Dendritic cell treated with granulocyte-macrophage colony-stimulating factor and Interleukin-4, amounts not matched to agents 40 ng/mL and 50 ng/mL, for 4 days (primary cell): ENCODE measurements around the gene SNRNP25.

Experiments
- H3K27ac Mint-ChIP-seq: one replicate; pipeline ENCODE4 v1.8.0; 2022; ENCODE audit warnings: mild to moderate bottlenecking, mixed read lengths
- H3K27me3 Mint-ChIP-seq: one replicate; pipeline ENCODE4 v1.8.0; 2022; ENCODE audit warnings: mild to moderate bottlenecking, mixed read lengths
- H3K36me3 Mint-ChIP-seq: one replicate; pipeline ENCODE4 v1.8.0; 2022; ENCODE audit warnings: low read depth, mixed read lengths
- H3K4me1 Mint-ChIP-seq: one replicate; pipeline ENCODE4 v1.8.0; 2022; ENCODE audit warnings: low read depth, mixed read lengths
- H3K4me3 Mint-ChIP-seq: one replicate; pipeline ENCODE4 v1.8.0; 2022; ENCODE audit warnings: mild to moderate bottlenecking, moderate library complexity, mixed read lengths
- H3K9me3 Mint-ChIP-seq: one replicate; pipeline ENCODE4 v1.8.0; 2022; ENCODE audit warnings: mixed read lengths
- intact Hi-C: fragments of 100-400 bp; cut with micrococcal nuclease; formaldehyde crosslinking; loops from one replicate; pipeline ENCODE4 v1.15.0; 2022

The SNRNP25 gene

GRCh38 chr16:74051-74746, 20.6 kb downstream of the SNRNP25 start:
- H3K4me1 Mint-ChIP-seq = peaks cover 37% of the 10 kb centered on the region
- intact Hi-C loops = no loop called here
- no peak overlapping the region for H3K4me3 Mint-ChIP-seq
- H3K27me3 Mint-ChIP-seq = peaks cover 62% of the 10 kb centered on the region
- H3K36me3 Mint-ChIP-seq = peaks cover 9% of the 10 kb centered on the region
- no peaks in the 10 kb centered on the region for H3K9me3 Mint-ChIP-seq
- H3K27ac Mint-ChIP-seq = peak overlapping the region; percentile 13

- H3K27me3 Mint-ChIP-seq = peaks cover 56% of the 10 kb centered on the region
- no peak overlapping the region for H3K4me3 Mint-ChIP-seq
- no peak overlapping the region for H3K27ac Mint-ChIP-seq
- H3K9me3 Mint-ChIP-seq = no peaks in the 10 kb centered on the region
- peaks cover 44% of the 10 kb centered on the region for H3K4me1 Mint-ChIP-seq
- intact Hi-C loops = no loop called here
- peaks cover 16% of the 10 kb centered on the region for H3K36me3 Mint-ChIP-seq
Observed at GRCh38 chr16:74747-75334, 21.2 kb downstream of the SNRNP25 start.

- Mint-ChIP-seq H3K4me3 (peak overlapping the region; percentile 55), H3K27me3 (peaks cover 46% of the 10 kb centered on the region), H3K27ac (peak overlapping the region; percentile 62), H3K36me3 (peaks cover 26% of the 10 kb centered on the region), H3K4me1 (peaks cover 51% of the 10 kb centered on the region), H3K9me3 (no peaks in the 10 kb centered on the region)
- intact Hi-C loops = no loop called here
Observed at GRCh38 chr16:75580-76501, 22.2 kb downstream of the SNRNP25 start.

GRCh38 chr16:76535-77272, 23.1 kb downstream of the SNRNP25 start:
- no peaks in the 10 kb centered on the region for H3K9me3 Mint-ChIP-seq
- H3K36me3 Mint-ChIP-seq = peaks cover 31% of the 10 kb centered on the region
- peak overlapping the region; percentile 81 for H3K4me3 Mint-ChIP-seq
- H3K27me3 Mint-ChIP-seq = peaks cover 37% of the 10 kb centered on the region
- peak overlapping the region; percentile 62 for H3K27ac Mint-ChIP-seq
- intact Hi-C loops = no loop called here
- H3K4me1 Mint-ChIP-seq = peaks cover 51% of the 10 kb centered on the region

- Mint-ChIP-seq H3K4me3 (peak overlapping the region; percentile 81), H3K4me1 (peaks cover 51% of the 10 kb centered on the region), H3K36me3 (peaks cover 34% of the 10 kb centered on the region), H3K27me3 (peaks cover 34% of the 10 kb centered on the region), H3K9me3 (no peaks in the 10 kb centered on the region), H3K27ac (peak overlapping the region; percentile 62)
- intact Hi-C loops = no loop called here
Observed at GRCh38 chr16:77273-77806, 23.7 kb downstream of the SNRNP25 start.

GRCh38 chr16:77807-78443, 24.3 kb downstream of the SNRNP25 start, which contains the start of gene MPG:
TSS of gene MPG (plus strand) at chr16:78225. CDS start at chr16:78310, 85 bp downstream.
- Mint-ChIP-seq H3K27ac (peak within 1 kb of the TSS; percentile 62), H3K9me3 (no peaks in the 10 kb centered on the region), H3K4me1 (peaks cover 53% of the 10 kb centered on the region), H3K4me3 (peak within 1 kb of the TSS; percentile 81), H3K27me3 (peaks cover 31% of the 10 kb centered on the region), H3K36me3 (peaks cover 40% of the 10 kb centered on the region)
- intact Hi-C loops = no loop called here

- intact Hi-C loops = no loop called here
- H3K4me3 Mint-ChIP-seq = peak overlapping the region; percentile 81
- H3K36me3 Mint-ChIP-seq = peaks cover 46% of the 10 kb centered on the region
- H3K9me3 Mint-ChIP-seq = no peaks in the 10 kb centered on the region
- peaks cover 24% of the 10 kb centered on the region for H3K27me3 Mint-ChIP-seq
- peaks cover 56% of the 10 kb centered on the region for H3K4me1 Mint-ChIP-seq
- peak overlapping the region; percentile 62 for H3K27ac Mint-ChIP-seq
Observed at GRCh38 chr16:78444-79150, 25.0 kb downstream of the SNRNP25 start.

GRCh38 chr16:79151-80054, 25.8 kb downstream of the SNRNP25 start:
- Mint-ChIP-seq H3K36me3 (peaks cover 55% of the 10 kb centered on the region), H3K4me1 (peaks cover 64% of the 10 kb centered on the region), H3K27me3 (peaks cover 16% of the 10 kb centered on the region), H3K9me3 (no peaks in the 10 kb centered on the region), H3K27ac (peak overlapping the region; percentile 62), H3K4me3 (peak overlapping the region; percentile 81)
- intact Hi-C loops = no loop called here

GRCh38 chr16:83060-83603, 29.5 kb downstream of the SNRNP25 start:
- peaks cover 92% of the 10 kb centered on the region for H3K36me3 Mint-ChIP-seq
- intact Hi-C loops = no loop called here
- H3K9me3 Mint-ChIP-seq = no peaks in the 10 kb centered on the region
- peak overlapping the region; percentile 25 for H3K27ac Mint-ChIP-seq
- H3K27me3 Mint-ChIP-seq = no peaks in the 10 kb centered on the region
- H3K4me3 Mint-ChIP-seq = no peak overlapping the region
- H3K4me1 Mint-ChIP-seq = peaks cover 59% of the 10 kb centered on the region

GRCh38 chr16:83781-84615, 30.4 kb downstream of the SNRNP25 start:
- Mint-ChIP-seq H3K4me1 (peaks cover 54% of the 10 kb centered on the region), H3K4me3 (no peak overlapping the region), H3K36me3 (peaks cover 93% of the 10 kb centered on the region), H3K27ac (peak overlapping the region; percentile 40), H3K27me3 (no peaks in the 10 kb centered on the region), H3K9me3 (no peaks in the 10 kb centered on the region)
- intact Hi-C loops = no loop called here
